Measurements from ENCODE around the gene PDE6G.

DNA sequence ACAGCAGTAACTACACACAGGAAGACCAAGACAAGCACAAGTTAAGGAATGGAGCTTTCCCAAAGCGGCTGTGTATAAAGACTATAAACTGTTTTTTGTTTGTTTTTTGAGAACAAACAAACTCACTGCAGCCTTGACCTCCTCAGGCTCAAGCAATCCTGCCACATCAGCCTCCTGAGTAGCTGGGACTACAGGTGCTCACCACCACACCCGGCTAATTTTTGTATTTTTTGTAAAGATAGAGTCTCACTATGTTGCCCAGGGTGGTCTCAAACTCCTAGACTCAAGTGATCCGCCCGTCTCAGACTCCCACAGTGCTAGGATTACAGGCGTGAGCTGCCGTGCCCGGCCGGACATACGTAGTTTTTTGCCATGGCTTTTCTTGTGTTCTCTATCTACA, 4.1 kb upstream of the PDE6G start:
- TF ChIP-seq, protein P1, sequence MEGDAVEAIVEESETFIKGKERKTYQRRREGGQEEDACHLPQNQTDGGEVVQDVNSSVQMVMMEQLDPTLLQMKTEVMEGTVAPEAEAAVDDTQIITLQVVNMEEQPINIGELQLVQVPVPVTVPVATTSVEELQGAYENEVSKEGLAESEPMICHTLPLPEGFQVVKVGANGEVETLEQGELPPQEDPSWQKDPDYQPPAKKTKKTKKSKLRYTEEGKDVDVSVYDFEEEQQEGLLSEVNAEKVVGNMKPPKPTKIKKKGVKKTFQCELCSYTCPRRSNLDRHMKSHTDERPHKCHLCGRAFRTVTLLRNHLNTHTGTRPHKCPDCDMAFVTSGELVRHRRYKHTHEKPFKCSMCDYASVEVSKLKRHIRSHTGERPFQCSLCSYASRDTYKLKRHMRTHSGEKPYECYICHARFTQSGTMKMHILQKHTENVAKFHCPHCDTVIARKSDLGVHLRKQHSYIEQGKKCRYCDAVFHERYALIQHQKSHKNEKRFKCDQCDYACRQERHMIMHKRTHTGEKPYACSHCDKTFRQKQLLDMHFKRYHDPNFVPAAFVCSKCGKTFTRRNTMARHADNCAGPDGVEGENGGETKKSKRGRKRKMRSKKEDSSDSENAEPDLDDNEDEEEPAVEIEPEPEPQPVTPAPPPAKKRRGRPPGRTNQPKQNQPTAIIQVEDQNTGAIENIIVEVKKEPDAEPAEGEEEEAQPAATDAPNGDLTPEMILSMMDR (conservative IDR thresholded peaks at IDR 0.05; ENCODE audit: low read depth in 2 of 2) = no peak
- TF ChIP-seq POLR2AphosphoS5 (IDR thresholded peaks at IDR 0.05; ENCODE audit: low read depth) = no peak
- no peak for TF ChIP-seq REST (IDR thresholded peaks at IDR 0.05; ENCODE audit: unreplicated experiment)
- TF ChIP-seq JUNB (IDR thresholded peaks at IDR 0.05; ENCODE audit: unreplicated experiment) = no peak
- no peak for TF ChIP-seq EZH2phosphoT487 (IDR thresholded peaks at IDR 0.05; ENCODE audit: unreplicated experiment)
- TF ChIP-seq ZNF331 (CRISPR knock-in tag; IDR thresholded peaks at IDR 0.05; ENCODE audit: low read depth) = no peak
- no peak for TF ChIP-seq EZH2 (IDR thresholded peaks at IDR 0.05; ENCODE audit: low read depth, unreplicated experiment)

Data from GM23338 (cell line).